T-helper 2 cell treated with Interferon-gamma antibody and Interleukin-4, amounts not matched to agents 5 μg/mL and 100 μg/mL, for 36 hours (primary cell): ENCODE results near the gene CSNK1D.

Experiments used
- DNase-seq: peaks from one replicate; pipeline ENCODE4 v3.0.0; 2021; ENCODE audit warnings: low spot score
- H3K27ac Mint-ChIP-seq: one replicate; pipeline ENCODE4 v1.8.0; 2021; ENCODE audit warnings: mild to moderate bottlenecking, mixed read lengths
- H3K27me3 Mint-ChIP-seq: one replicate; pipeline ENCODE4 v1.8.0; 2021; ENCODE audit warnings: low read depth, mixed read lengths
- H3K36me3 Mint-ChIP-seq: one replicate; pipeline ENCODE4 v1.8.0; 2021; ENCODE audit warnings: low read depth, mixed read lengths
- H3K4me1 Mint-ChIP-seq: one replicate; pipeline ENCODE4 v1.8.0; 2021; ENCODE audit warnings: low read depth, mixed read lengths
- H3K4me3 Mint-ChIP-seq: one replicate; pipeline ENCODE4 v1.8.0; 2022; ENCODE audit warnings: mild to moderate bottlenecking, moderate library complexity, mixed read lengths
- H3K9me3 Mint-ChIP-seq: one replicate; pipeline ENCODE4 v1.8.0; 2021; ENCODE audit warnings: mixed read lengths

CSNK1D gene

DNA sequence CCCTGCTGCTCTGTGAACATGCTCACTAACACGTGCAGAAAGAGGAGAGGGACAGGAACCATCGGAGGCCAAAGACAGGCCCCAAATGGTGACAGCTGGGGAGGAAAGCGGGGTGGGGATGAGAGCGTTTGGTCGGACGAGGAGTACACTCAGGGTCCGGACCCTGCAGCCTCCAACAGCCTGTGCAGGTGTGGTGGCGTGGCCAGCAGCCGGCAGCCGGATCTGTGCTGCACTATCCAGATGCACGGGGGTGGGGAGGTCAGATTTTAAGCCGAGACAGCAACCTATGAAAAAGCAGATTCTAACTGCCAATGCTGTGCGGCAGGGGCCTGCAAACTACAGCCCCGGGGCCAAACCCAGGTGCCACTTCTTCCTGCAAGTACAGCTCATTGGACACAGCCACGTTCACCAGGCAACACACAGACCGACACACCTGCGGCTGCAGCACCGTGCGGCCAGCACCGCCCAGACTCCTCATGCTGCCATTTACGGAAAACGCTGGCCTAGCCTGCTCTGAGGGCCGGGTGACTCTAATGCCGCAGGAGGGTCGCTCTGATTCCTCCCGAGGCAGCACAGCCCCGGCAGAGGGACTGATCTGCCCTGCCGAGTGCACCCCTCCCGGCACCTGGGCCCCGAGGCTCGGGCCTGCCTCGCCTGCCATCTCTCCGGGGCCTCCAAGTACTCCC lies 23.5 kb downstream of the CSNK1D start:
- H3K9me3 Mint-ChIP-seq, result no peaks in the 10 kb centered on the region
- no peaks in the 10 kb centered on the region for H3K27me3 Mint-ChIP-seq
- DNase-seq, result no peak
- H3K4me3 Mint-ChIP-seq, result no peak overlapping the region
- H3K36me3 Mint-ChIP-seq, result peaks cover 61% of the 10 kb centered on the region
- no peak overlapping the region for H3K27ac Mint-ChIP-seq
- peaks cover 2% of the 10 kb centered on the region for H3K4me1 Mint-ChIP-seq

DNA sequence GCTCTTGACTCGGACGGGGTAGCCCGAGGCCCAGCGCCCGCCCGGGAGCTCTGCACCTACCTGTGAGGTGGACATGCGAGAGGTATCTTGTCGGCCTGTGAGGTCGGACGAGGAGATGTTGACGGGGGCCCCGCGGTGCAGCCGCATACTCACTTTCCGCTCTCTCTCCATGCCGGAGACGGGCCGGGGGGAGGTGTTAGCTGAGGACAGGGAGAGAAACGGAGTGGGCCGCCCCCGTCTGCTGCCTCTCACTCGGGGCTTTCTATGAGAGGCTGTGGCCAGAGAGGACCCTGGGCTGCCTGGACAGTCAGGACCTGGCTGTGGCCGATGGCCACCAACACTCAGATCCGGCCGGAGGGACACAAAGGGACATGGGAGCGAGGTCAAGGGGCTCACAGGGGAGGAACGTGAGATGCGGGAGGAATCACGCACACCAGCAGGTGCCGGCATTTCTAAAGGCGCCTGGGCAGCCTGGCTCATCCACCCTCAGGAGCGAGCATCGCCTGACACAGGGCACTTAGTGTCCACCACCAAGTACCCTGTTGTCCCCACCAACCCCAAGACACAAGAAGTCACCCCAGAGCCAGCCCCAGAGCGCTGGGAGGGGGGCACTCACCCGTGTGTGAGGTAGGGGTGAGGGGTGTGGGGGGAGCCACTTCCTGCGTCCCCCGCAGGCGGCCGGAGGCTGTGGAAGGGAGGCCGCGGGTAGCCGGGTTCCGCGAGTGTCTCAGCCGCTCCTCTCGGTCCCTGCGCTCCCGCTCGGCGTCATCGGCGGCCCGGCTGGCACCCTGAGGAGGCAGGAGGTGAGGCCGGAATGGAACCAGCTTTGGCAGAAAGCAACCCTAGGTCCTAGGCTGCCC lies 24.5 kb downstream of the CSNK1D start:
- no peak overlapping the region for H3K27ac Mint-ChIP-seq
- no peaks in the 10 kb centered on the region for H3K9me3 Mint-ChIP-seq
- H3K4me1 Mint-ChIP-seq, result peaks cover 2% of the 10 kb centered on the region
- peaks cover 71% of the 10 kb centered on the region for H3K36me3 Mint-ChIP-seq
- no peak overlapping the region for H3K4me3 Mint-ChIP-seq
- no peaks in the 10 kb centered on the region for H3K27me3 Mint-ChIP-seq
- no peak for DNase-seq

DNA sequence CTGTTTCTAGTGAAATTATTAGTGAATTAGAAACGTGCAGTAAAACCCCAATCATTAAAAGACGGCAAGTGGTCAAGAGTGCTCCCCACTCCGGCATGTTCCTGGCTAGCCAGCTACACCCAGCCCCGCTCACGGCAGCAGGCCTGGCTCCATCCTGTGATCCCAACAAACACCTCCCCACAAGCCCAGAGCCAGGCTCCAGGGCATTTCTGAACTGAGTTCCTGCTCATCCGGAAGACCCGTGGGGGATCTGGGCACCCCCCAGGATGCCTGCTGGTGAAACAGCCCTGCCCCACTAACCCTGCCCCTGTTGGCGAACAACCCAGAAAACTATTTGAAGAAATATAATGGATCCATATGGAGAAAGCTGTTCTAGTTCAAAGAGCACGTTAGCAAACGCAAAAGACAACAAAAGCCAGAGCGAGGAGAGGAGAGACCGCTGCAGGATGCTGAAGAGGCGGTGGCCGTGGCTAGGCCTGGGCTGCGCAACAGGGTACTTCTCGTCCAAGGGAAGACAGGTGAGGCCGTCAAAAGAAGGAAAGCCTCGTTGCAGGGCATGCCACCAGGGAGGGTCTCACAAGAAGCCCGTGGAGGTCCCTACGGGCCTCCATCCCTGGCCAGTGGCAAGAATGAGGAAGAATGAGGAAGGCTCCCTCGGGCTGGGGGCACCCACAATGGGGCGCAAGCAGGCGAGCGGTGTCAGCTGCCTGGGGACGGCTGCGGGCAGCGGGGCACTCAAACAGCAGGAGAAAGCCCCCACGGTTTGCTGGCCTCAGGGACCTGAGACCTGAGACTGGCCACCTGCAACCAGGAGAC lies 25.4 kb downstream of the CSNK1D start:
- no peak overlapping the region for H3K4me3 Mint-ChIP-seq
- H3K27me3 Mint-ChIP-seq, result no peaks in the 10 kb centered on the region
- H3K36me3 Mint-ChIP-seq, result peaks cover 72% of the 10 kb centered on the region
- no peaks in the 10 kb centered on the region for H3K9me3 Mint-ChIP-seq
- no peak overlapping the region for H3K27ac Mint-ChIP-seq
- H3K4me1 Mint-ChIP-seq, result peaks cover 2% of the 10 kb centered on the region
- DNase-seq, result no peak

DNA sequence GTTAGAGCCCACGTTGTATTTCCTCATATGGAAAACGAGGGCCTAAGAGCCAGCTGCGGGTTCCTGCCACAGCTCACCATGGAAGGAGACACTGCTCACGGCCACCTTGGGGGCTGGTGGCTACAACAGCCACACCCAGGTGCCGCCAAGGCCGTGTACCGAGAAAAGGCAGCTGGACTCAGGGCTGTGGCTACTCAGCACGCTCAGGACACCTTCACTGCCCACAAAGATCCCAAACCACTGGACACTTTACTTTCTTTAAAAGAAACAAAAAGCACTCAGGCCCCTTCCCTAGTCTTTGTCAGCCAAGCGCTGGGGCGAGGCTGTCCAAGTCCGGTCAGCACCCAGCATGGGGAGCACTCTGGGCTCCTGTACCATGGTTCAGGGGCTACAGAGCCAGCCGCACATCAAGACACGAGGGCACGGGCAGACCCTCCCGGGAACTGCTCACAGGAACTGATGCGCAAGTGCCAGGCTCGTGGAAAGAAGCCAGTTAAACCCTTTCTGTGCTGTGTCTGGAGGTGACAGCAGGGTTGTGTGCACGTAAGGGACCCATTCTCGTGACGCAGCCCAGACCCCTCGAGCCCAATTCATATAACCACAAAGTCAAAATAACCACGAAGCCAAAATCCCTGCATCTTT lies 26.2 kb downstream of the CSNK1D start:
- peaks cover 68% of the 10 kb centered on the region for H3K36me3 Mint-ChIP-seq
- no peaks in the 10 kb centered on the region for H3K27me3 Mint-ChIP-seq
- H3K4me3 Mint-ChIP-seq, result no peak overlapping the region
- H3K9me3 Mint-ChIP-seq, result no peaks in the 10 kb centered on the region
- H3K4me1 Mint-ChIP-seq, result peaks cover 5% of the 10 kb centered on the region
- DNase-seq, result no peak
- H3K27ac Mint-ChIP-seq, result no peak overlapping the region

DNA sequence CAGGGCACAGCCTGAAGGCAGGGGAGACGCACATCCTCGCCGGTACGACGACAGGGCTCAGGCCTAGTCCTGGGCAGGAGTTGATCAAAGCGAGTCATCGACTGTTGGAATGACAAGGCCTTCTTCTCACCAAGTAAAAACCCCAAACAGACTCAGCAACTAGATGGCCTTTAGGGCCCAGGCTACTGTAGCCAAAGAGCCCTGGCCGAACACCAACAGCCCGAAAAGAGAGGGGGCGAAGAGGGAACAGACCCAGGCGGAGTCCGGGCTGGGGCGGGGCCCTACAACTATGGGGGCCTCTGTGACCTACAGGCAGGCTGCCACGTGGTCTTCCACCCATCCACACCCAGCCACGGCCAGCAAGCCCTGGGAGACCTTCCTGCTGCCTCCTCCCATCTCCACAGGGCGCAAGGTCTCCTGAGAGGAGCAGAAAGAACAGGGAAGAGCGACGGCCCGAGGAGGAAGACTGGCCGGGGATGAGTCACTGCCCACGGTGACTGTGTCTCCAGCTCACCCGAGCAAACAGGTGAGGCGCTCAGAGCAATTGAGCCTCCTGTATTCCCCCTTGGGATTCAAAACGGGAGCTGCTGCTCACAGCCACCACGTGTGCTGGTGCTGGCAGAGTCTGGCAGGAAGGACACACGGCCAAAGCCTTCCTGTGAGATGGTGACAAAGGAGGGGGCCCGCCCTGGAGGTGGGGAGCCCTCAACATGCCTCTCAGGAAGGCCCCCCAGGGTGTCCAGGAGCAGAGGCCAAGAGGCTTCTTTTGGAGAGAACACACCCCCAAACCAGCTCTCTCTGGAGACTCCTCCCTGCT lies 26.9 kb downstream of the CSNK1D start:
- Mint-ChIP-seq H3K9me3 (no peaks in the 10 kb centered on the region), H3K4me3 (no peak overlapping the region), H3K27me3 (no peaks in the 10 kb centered on the region), H3K4me1 (peaks cover 5% of the 10 kb centered on the region), H3K36me3 (peaks cover 62% of the 10 kb centered on the region), H3K27ac (peak overlapping the region; percentile 20)
- DNase-seq, result no peak

DNA sequence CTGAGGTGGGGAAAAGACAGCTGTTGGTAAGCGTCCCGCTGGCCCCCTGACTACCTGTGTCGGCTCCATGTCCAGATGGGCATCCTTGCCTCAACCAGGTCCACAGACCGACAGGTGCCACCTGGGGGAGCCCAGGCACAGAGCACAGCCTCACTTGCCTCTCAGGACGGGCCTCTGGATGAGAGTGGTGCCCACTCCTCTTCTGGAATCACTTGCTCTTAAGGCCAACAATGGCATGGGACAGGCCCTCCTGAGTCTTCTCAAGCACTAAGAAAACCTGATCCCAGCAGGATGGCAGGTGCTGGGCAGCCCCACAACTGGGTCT lies 27.5 kb downstream of the CSNK1D start:
- no peak for DNase-seq
- H3K9me3 Mint-ChIP-seq, result no peaks in the 10 kb centered on the region
- no peak overlapping the region for H3K4me3 Mint-ChIP-seq
- no peaks in the 10 kb centered on the region for H3K27me3 Mint-ChIP-seq
- no peak overlapping the region for H3K27ac Mint-ChIP-seq
- peaks cover 5% of the 10 kb centered on the region for H3K4me1 Mint-ChIP-seq
- H3K36me3 Mint-ChIP-seq, result peaks cover 59% of the 10 kb centered on the region

DNA sequence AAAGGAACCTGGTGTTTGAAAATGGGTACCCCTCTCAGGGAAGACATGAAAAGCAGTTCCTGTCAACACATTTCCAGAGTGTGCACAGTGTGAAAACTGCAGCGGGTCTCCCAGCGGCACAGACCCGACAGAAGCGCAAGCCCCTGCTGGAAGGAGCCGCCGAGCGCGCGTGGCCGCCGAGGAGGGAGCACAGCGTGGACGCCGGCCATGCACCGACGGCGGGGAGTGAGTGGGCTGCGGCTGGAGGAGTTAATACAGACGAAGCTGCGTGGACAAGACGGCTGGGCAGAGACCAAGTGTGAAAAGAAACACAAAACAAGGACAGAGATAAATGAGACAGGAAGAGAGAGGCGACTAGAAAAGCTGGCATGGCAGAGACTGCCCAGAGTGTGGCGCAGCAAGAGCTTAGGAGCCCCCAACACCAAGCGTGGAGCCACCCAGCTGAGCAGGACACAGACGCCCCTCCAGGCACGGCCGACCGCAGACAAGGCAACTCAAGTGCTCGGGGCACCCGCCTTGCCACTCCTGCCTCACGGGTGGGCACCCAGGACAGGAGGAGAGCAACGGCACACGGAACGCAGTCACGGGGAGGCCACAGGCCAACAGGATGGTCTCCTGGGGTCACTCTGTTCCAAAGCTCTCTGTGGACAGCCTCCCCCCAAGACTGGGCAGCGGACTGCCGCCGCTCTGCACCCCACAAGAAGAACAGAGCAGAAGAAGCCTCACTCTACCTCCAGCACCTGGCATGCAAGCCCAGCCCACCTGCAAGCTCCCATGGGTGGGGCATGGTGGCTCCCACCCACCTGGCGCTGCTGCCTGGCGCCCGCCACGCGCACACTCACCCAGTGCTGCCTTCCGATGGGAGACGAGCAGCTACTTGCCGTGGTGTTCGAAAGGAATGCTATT lies 28.1 kb downstream of the CSNK1D start:
- no peak for DNase-seq
- Mint-ChIP-seq H3K4me3 (no peak overlapping the region), H3K27me3 (no peaks in the 10 kb centered on the region), H3K4me1 (peaks cover 9% of the 10 kb centered on the region), H3K9me3 (no peaks in the 10 kb centered on the region), H3K36me3 (peaks cover 60% of the 10 kb centered on the region), H3K27ac (no peak overlapping the region)

DNA sequence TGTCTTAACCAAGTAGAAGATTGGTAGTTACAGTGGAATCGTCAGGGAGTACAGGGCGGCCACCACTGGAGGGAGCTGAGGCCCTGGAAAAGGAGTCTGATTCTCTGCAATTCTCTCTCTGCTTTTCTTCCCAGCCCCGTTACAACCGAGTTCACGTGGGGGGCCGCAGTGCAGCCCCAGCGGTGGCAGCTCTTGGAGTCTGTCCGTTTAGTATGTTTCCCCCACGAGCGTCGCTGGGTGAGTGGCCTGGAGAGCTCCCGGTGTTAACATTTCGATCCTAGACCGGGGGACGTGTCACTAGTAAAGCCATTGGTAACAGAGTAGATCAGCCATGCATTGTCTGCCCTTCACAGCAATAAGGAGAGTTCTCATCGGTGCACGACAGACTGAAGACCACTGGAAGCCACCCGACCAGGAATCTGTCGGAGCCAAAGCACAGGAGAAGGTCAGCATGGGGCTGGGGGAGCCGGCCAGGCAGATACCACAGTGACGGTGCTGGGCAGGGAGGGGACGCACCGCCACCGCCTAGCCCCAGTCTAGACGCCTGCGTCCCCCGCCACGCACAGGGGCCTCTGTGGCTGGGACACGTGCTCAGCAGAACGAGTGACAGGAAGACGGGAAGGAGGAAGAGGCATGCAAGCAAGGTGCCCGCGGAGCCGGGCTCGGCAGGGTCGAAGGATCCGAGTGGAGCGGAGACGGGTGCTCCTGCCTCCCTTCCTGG lies 28.9 kb downstream of the CSNK1D start:
- Mint-ChIP-seq H3K4me1 (peaks cover 13% of the 10 kb centered on the region), H3K27ac (peak overlapping the region; percentile 42), H3K36me3 (peaks cover 59% of the 10 kb centered on the region), H3K4me3 (no peak overlapping the region), H3K27me3 (no peaks in the 10 kb centered on the region), H3K9me3 (no peaks in the 10 kb centered on the region)
- no peak for DNase-seq

DNA sequence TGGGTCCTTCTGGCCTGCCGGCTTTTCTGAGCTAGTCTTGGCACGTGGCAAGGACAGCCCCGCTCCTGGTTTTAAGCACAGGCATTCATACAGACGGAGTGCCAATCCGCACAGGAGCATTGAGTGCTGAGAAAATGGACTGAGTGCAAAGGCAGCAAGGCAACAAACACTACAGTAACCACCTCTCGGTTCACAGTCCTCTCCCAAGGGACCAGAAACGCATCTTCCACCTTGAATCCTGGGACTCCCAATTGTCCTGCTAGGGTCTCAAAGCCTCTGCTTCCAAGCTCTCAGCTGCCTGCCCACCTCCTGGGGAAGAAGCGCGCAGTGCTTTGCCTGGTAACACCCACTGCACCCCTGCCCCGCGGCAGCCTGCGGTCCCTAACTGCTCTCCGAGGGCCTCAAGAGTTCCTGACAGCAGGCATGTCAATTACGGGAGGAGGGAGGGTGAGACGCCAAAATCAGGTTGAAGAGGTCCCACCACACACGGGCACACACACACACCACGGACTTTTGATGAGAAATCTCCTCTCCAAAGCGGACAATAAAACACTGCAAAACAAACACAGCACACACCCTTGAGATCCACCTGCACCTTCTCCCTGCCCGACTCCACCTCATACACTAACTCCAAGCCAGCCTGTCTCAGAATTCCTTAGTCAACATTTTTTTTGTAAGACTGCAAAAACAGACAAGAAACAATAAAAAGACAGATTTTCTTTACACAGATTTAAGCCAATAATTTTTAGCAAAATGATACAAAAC lies 29.7 kb downstream of the CSNK1D start:
- DNase-seq, result no peak
- Mint-ChIP-seq H3K27me3 (no peaks in the 10 kb centered on the region), H3K9me3 (no peaks in the 10 kb centered on the region), H3K4me1 (peaks cover 16% of the 10 kb centered on the region), H3K27ac (peak overlapping the region; percentile 42), H3K36me3 (peaks cover 58% of the 10 kb centered on the region), H3K4me3 (no peak overlapping the region)

DNA sequence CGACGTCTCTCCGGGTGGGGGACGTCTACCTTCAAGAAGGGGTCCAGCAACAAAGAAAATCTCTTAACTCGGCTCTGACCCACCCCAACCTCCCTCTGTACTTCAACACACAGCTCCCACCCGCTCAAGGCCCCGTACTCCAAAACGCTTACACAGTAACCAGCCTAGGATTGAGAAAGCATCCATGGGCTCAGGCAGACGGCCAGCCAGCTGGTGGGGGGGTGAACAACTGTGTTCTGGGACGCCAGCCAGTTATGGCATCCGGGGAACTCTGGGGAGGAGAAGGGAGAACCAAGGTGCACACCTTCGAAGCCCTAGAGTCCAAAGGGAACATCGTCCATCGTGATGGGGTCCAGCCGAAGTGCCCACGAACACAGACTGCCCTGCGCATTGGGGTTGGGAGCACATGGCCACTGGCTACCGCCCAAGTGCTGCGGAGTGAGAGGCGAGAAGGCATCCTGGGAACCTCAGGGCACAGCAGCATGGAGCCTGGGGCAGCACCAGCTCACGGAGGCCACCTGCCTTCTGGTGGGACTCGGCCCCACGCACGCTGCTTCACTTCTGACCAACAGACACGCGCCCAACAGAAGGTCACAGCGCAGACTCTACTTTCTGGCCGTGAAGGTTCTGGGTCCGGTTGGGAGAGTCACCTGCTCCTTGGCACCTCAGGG lies 30.4 kb downstream of the CSNK1D start:
- Mint-ChIP-seq H3K27me3 (no peaks in the 10 kb centered on the region), H3K4me1 (peaks cover 19% of the 10 kb centered on the region), H3K36me3 (peaks cover 55% of the 10 kb centered on the region), H3K4me3 (no peak overlapping the region), H3K27ac (no peak overlapping the region), H3K9me3 (no peaks in the 10 kb centered on the region)
- DNase-seq, result no peak

DNA sequence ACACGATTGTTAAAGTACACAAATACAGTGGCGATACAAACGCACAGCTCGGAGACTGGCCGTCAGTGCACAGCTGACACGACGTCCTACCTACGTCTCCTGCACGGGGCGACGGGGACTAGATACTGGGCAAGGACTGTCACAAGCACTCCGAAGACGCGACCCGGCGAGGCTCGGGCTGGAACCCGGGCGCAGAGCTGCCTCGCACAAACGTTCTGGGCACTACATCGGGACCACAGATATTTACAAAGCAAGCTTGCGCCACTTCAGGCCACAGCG lies 30.9 kb downstream of the CSNK1D start:
- H3K9me3 Mint-ChIP-seq, result no peaks in the 10 kb centered on the region
- H3K4me3 Mint-ChIP-seq, result no peak overlapping the region
- H3K4me1 Mint-ChIP-seq, result peaks cover 18% of the 10 kb centered on the region
- no peaks in the 10 kb centered on the region for H3K27me3 Mint-ChIP-seq
- H3K36me3 Mint-ChIP-seq, result peaks cover 50% of the 10 kb centered on the region
- DNase-seq, result no peak
- no peak overlapping the region for H3K27ac Mint-ChIP-seq
